SK-N-SH treated with all-trans-retinoic acid at 6 μM for 48 hours (cell line): ENCODE results near the gene ARL8A.

Experiments used
- BACH2 ChIP-seq: fragments of 250-450 bp; sonication (Bioruptor Pico); IDR thresholded peaks from 2 replicates; pipeline ENCODE4 v1.9.0; 2021; ENCODE audit warnings: mild to moderate bottlenecking, borderline replicate concordance
- ZFP30 ChIP-seq: fragments of 450-650 bp; formaldehyde crosslinking; IDR thresholded peaks from 2 replicates; pipeline ENCODE4 v1.5.0; 2022; ENCODE audit warnings: mild to moderate bottlenecking, moderate library complexity
- ZNF70 ChIP-seq: fragments of 450-650 bp; formaldehyde crosslinking; IDR thresholded peaks from 2 replicates; pipeline ENCODE4 v1.5.0; 2020; ENCODE audit warnings: mild to moderate bottlenecking, moderate library complexity

DNA sequence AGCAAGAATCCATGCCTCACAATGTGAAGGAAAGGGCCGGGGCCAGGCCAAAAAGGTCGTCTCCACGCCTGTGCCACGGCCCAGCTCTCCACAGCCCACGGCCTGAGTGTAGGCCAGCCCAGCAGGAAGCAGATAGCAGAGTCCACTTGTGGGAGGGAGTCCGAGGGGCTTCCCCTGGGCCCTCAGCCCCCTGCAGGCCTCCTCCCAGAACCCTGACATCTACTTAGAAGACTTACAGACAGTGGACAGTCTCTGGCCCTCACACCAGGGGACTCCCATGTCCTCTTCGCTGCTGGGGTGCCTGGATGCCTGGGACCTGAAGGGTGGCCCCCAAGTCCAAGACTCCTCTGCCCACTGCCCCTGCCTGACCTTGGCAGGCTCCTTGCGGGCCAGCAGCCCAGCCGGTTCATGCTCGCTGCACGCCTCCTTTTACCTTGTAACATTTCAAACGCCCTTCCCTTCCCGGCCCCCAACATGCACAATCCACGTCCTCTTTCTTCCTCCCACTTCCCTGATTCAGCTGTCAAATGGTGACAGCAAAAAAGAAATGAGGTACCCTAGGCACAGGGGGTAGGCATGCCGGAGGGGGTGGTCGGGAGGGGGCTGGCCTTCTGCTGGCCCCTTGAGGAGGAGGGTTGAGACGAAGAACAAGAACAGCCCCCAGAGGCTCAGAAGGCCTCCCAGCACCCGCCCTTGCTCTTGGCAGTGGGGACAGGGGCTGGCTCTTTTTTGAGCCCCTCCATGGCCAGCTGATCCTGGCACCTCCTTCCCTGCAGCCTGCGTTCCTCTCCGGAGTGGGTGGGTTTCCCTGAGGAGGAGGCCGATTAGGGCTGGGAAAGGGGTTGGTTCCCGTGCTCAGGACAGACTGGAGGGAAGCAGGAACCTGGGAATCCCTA lies 16.9 kb upstream of the ARL8A start:
- no peak for TF ChIP-seq BACH2 (CRISPR knock-in tag)
- TF ChIP-seq ZNF70 (CRISPR knock-in tag) = no peak
- TF ChIP-seq ZFP30 (CRISPR knock-in tag) = no peak
